BE2C (cell line): ENCODE results near the gene PLCL1.
"Not testable (repeated sequence)": the region's sequence is repeated elsewhere in the genome, so short reads cannot be mapped to it uniquely, and the experiment has no call there.

Experiments
- DNase-seq: peaks from one replicate; pipeline ENCODE4 v3.0.0-alpha.2; 2020
- H3K27me3 ChIP-seq: fragments of 250-450 bp; sonication (Bioruptor Pico); 2 replicates; pipeline ENCODE4 v1.5.1; 2020; ENCODE audit warnings: mild to moderate bottlenecking
- H3K36me3 ChIP-seq: fragments of 250-450 bp; sonication (Bioruptor Pico); 2 replicates; pipeline ENCODE4 v1.5.1; 2020; ENCODE audit warnings: mild to moderate bottlenecking
- H3K4me1 ChIP-seq: fragments of 250-450 bp; sonication (Bioruptor Pico); 2 replicates; pipeline ENCODE4 v1.5.1; 2020
- H3K4me3 ChIP-seq: 2 replicates; pipeline ENCODE4 v1.5.1; 2011; ENCODE audit warnings: low read depth, low read length
- H3K9me3 ChIP-seq: fragments of 250-450 bp; sonication (Bioruptor Pico); 2 replicates; pipeline ENCODE4 v1.5.1; 2020
- CTCF ChIP-seq: IDR thresholded peaks from 2 replicates; pipeline ENCODE4 v1.5.1; 2012; ENCODE audit warnings: mild to moderate bottlenecking, low read depth, low read length

Gene PLCL1

GRCh38 chr2:198187841-198188240 is 383.4 kb downstream of the PLCL1 start:
- DNase-seq: no peak
- no peaks in the 10 kb centered on the region for H3K9me3 ChIP-seq
- peaks cover 14% of the 10 kb centered on the region for H3K4me1 ChIP-seq
- H3K27me3 ChIP-seq: peaks cover 7% of the 10 kb centered on the region
- H3K36me3 ChIP-seq: no peaks in the 10 kb centered on the region
- TF ChIP-seq CTCF: no peak
- no peak overlapping the region for H3K4me3 ChIP-seq

GRCh38 chr2:198188982-198189381 is 384.6 kb downstream of the PLCL1 start:
- no peaks in the 10 kb centered on the region for H3K36me3 ChIP-seq
- no peak for TF ChIP-seq CTCF
- H3K9me3 ChIP-seq: no peaks in the 10 kb centered on the region
- peaks cover 14% of the 10 kb centered on the region for H3K4me1 ChIP-seq
- peaks cover 7% of the 10 kb centered on the region for H3K27me3 ChIP-seq
- peak; percentile 58 for DNase-seq
- peak overlapping the region; percentile 56 for H3K4me3 ChIP-seq

GRCh38 chr2:198191651-198192050 is 387.3 kb downstream of the PLCL1 start:
- no peak for TF ChIP-seq CTCF
- no peak overlapping the region for H3K4me3 ChIP-seq

GRCh38 chr2:198196556-198196955 is 392.2 kb downstream of the PLCL1 start:
- not testable (repeated sequence) for H3K36me3 ChIP-seq, DNase-seq, H3K9me3 ChIP-seq, H3K27me3 ChIP-seq, H3K4me1 ChIP-seq, H3K4me3 ChIP-seq

More at GRCh38 chr2:198191651-198192050, 387.3 kb downstream of the PLCL1 start:
- Histone ChIP-seq H3K27me3 (peaks cover 7% of the 10 kb centered on the region), H3K36me3 (no peaks in the 10 kb centered on the region), H3K4me1 (peaks cover 14% of the 10 kb centered on the region), H3K9me3 (no peaks in the 10 kb centered on the region)
- no peak for DNase-seq
